Measurements from ENCODE around the gene LMTK2.

Gene LMTK2

GRCh38 chr7:98222533-98223195, 116.0 kb downstream of the LMTK2 start:
- no peak for FAIRE-seq

- FAIRE-seq = no peak
Observed at GRCh38 chr7:98223351-98223897, 116.8 kb downstream of the LMTK2 start.

GRCh38 chr7:98223898-98224700, 117.4 kb downstream of the LMTK2 start:
- FAIRE-seq = no peak

- FAIRE-seq = no peak
Observed at GRCh38 chr7:98224701-98225181, 118.1 kb downstream of the LMTK2 start.

GRCh38 chr7:98225913-98226614, 119.4 kb downstream of the LMTK2 start:
- FAIRE-seq = no peak

GRCh38 chr7:98227939-98228338, 121.3 kb downstream of the LMTK2 start:
- FAIRE-seq = no peak

GRCh38 chr7:98228801-98229200, 122.1 kb downstream of the LMTK2 start:
- no peak for FAIRE-seq

- no peak for FAIRE-seq
Observed at GRCh38 chr7:98229441-98229840, 122.8 kb downstream of the LMTK2 start.

- FAIRE-seq = no peak
Observed at GRCh38 chr7:98229991-98230745, 123.5 kb downstream of the LMTK2 start.

- no peak for FAIRE-seq
Observed at GRCh38 chr7:98230746-98231471, 124.2 kb downstream of the LMTK2 start.

GRCh38 chr7:98231493-98232262, 125.0 kb downstream of the LMTK2 start:
- no peak for FAIRE-seq

- no peak for FAIRE-seq
Observed at GRCh38 chr7:98232263-98232585, 125.6 kb downstream of the LMTK2 start.

GRCh38 chr7:98232799-98233198, 126.1 kb downstream of the LMTK2 start:
- FAIRE-seq = no peak

GRCh38 chr7:98233219-98234070, 126.8 kb downstream of the LMTK2 start:
- FAIRE-seq = no peak

- FAIRE-seq = no peak
Observed at GRCh38 chr7:98234429-98235147, 127.9 kb downstream of the LMTK2 start.

- no peak for FAIRE-seq
Observed at GRCh38 chr7:98235901-98236300, 129.2 kb downstream of the LMTK2 start.

- no peak for FAIRE-seq
Observed at GRCh38 chr7:98236355-98237185, 129.9 kb downstream of the LMTK2 start.

GRCh38 chr7:98238076-98238475, 131.4 kb downstream of the LMTK2 start:
- FAIRE-seq = no peak

- no peak for FAIRE-seq
Observed at GRCh38 chr7:98238976-98239375, 132.3 kb downstream of the LMTK2 start.

All from G401.6 (cell line).